ENCODE measurements around the gene SPC25. TPM values are rescaled to one million over a fixed set of nuclear protein-coding genes. Genes with fewer than 3 reads are reported as not detected.

SPC25 gene
- total RNA-seq, 6 donors from 2014 or later = 0.63 to 5.9 (median 1.3) TPM; not detected in 1

DNA sequence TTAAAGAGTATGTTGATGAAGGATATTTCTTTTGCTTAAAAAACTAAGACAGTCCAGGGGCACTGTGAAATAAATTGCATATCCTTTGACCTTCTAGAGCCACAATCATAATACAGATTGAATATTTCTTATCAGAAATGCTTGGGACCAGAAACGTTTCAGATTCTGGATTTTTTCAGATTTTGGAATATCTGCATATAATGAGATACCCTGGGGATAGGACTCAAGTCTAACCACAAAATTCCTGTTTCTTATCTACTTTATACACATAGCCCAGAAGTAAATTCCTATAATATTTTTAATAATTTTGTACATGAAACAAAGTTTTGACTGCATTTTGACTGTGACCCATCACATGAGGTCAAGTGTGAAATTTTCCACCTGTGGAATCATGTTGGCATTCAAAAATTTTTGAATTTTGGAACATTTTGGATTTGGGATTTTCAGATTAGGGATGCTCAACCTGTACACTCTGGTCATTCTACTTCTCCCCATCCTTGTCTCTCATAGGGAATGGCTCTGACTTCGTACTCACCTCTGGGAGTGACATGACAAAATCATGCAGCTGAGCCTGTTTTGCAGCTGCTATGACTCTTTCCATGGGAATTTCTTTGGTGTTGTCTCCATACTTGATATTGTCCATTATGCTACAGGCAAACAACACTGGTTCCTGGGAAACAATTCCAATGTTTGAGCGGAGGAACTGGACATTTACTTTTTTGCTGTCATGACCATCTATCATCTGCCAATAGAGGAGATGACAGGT is 36.6 kb upstream of the SPC25 start:
- TF ChIP-seq POLR2AphosphoS5 (IDR thresholded peaks at IDR 0.05) = no peak
- TF ChIP-seq, protein P1, sequence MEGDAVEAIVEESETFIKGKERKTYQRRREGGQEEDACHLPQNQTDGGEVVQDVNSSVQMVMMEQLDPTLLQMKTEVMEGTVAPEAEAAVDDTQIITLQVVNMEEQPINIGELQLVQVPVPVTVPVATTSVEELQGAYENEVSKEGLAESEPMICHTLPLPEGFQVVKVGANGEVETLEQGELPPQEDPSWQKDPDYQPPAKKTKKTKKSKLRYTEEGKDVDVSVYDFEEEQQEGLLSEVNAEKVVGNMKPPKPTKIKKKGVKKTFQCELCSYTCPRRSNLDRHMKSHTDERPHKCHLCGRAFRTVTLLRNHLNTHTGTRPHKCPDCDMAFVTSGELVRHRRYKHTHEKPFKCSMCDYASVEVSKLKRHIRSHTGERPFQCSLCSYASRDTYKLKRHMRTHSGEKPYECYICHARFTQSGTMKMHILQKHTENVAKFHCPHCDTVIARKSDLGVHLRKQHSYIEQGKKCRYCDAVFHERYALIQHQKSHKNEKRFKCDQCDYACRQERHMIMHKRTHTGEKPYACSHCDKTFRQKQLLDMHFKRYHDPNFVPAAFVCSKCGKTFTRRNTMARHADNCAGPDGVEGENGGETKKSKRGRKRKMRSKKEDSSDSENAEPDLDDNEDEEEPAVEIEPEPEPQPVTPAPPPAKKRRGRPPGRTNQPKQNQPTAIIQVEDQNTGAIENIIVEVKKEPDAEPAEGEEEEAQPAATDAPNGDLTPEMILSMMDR (IDR thresholded peaks at IDR 0.05) = no peak
- no peak for TF ChIP-seq POLR2A (IDR thresholded peaks at IDR 0.05)
- no peak for TF ChIP-seq EP300 (IDR thresholded peaks at IDR 0.05)
- Histone ChIP-seq H3K27ac (no peak overlapping the region), H3K4me1 (no peaks in the 10 kb centered on the region), H3K27me3 (no peaks in the 10 kb centered on the region), H3K9me3 (no peaks in the 10 kb centered on the region), H3K4me3 (no peak overlapping the region), H3K36me3 (no peaks in the 10 kb centered on the region)
- ATAC-seq (ENCODE audit: low FRiP score in 2 of 2) (no peak), DNase-seq (no peak)
- 67 to 74% methylated on average over 3 of the region's 3 CpGs for WGBS, 2 donors

- Histone ChIP-seq H3K27ac (no peak overlapping the region), H3K4me3 (no peak overlapping the region), H3K36me3 (no peaks in the 10 kb centered on the region), H3K4me1 (no peaks in the 10 kb centered on the region), H3K9me3 (no peaks in the 10 kb centered on the region), H3K27me3 (no peaks in the 10 kb centered on the region)
- ATAC-seq (ENCODE audit: low FRiP score in 2 of 2) = no peak
- no peak for TF ChIP-seq POLR2A (IDR thresholded peaks at IDR 0.05)
- no peak for TF ChIP-seq POLR2AphosphoS5 (IDR thresholded peaks at IDR 0.05)
- no peak for TF ChIP-seq EP300 (IDR thresholded peaks at IDR 0.05)
- TF ChIP-seq, protein P1 (IDR thresholded peaks at IDR 0.05) = peak; percentile 33 to 72 (median 56)
- no peak for DNase-seq
- WGBS, 2 donors = 23 to 25% methylated on average over 4 of the region's 4 CpGs
Observed at GRCh38 chr2:168920504-168921157, 30.4 kb upstream of the SPC25 start.

GRCh38 chr2:168916331-168916675 is 26.1 kb upstream of the SPC25 start:
- 87 to 89% methylated on average over 4 of the region's 4 CpGs for WGBS, 2 donors
- TF ChIP-seq POLR2AphosphoS5 (IDR thresholded peaks at IDR 0.05) (no peak), POLR2A (IDR thresholded peaks at IDR 0.05) (no peak), EP300 (IDR thresholded peaks at IDR 0.05) (no peak)
- TF ChIP-seq, protein P1 (IDR thresholded peaks at IDR 0.05) = no peak
- H3K4me3 ChIP-seq = no peak overlapping the region
- H3K27ac ChIP-seq = no peak overlapping the region
- peaks cover 0 to 4% (median 1%) of the 10 kb centered on the region in 4 donors for H3K4me1 ChIP-seq
- no peaks in the 10 kb centered on the region for H3K27me3 ChIP-seq
- no peaks in the 10 kb centered on the region for H3K36me3 ChIP-seq
- DNase-seq = no peak
- no peak for ATAC-seq (ENCODE audit: low FRiP score in 2 of 2)
- H3K9me3 ChIP-seq = no peaks in the 10 kb centered on the region

- no peaks in the 10 kb centered on the region for H3K9me3 ChIP-seq
- H3K4me1 ChIP-seq = peaks cover 0 to 4% (median 1%) of the 10 kb centered on the region in 4 donors
- 92% methylated on average over 3 of the region's 3 CpGs for WGBS, 2 donors
- H3K27ac ChIP-seq = no peak overlapping the region
- ATAC-seq (ENCODE audit: low FRiP score in 2 of 2) (no peak), DNase-seq (no peak)
- no peak overlapping the region for H3K4me3 ChIP-seq
- no peak for TF ChIP-seq EP300 (IDR thresholded peaks at IDR 0.05)
- no peaks in the 10 kb centered on the region for H3K36me3 ChIP-seq
- no peaks in the 10 kb centered on the region for H3K27me3 ChIP-seq
Observed at GRCh38 chr2:168915441-168916330, 25.5 kb upstream of the SPC25 start.

- Histone ChIP-seq H3K36me3 (no peaks in the 10 kb centered on the region), H3K4me3 (no peak overlapping the region), H3K9me3 (no peaks in the 10 kb centered on the region), H3K27me3 (no peaks in the 10 kb centered on the region), H3K27ac (no peak overlapping the region), H3K4me1 (peaks cover 0 to 4% (median 1%) of the 10 kb centered on the region in 4 donors)
- TF ChIP-seq EP300 (IDR thresholded peaks at IDR 0.05) (no peak), POLR2AphosphoS5 (IDR thresholded peaks at IDR 0.05) (no peak), POLR2A (IDR thresholded peaks at IDR 0.05) (no peak)
- TF ChIP-seq, protein P1 (IDR thresholded peaks at IDR 0.05) = no peak
- ATAC-seq (ENCODE audit: low FRiP score in 2 of 2) = no peak
- no peak for DNase-seq
- WGBS, 2 donors = 94% methylated on average over 4 of the region's 4 CpGs
Observed at GRCh38 chr2:168913495-168913894, 23.3 kb upstream of the SPC25 start.
